Measurements from ENCODE around the gene CCN2. TPM values are rescaled to one million over a fixed set of nuclear protein-coding genes. Genes with fewer than 3 reads are reported as not detected.
"Not testable (repeated sequence)": the region's sequence is repeated elsewhere in the genome, so short reads cannot be mapped to it uniquely, and the experiment has no call there.

The CCN2 gene
- total RNA-seq, 1 donor from 2014 or later, result 683 TPM

- no peaks in the 10 kb centered on the region for H3K36me3 Mint-ChIP-seq
- H3K4me1 Mint-ChIP-seq, result no peaks in the 10 kb centered on the region
- no peaks in the 10 kb centered on the region for H3K9me3 Mint-ChIP-seq
- H3K4me3 Mint-ChIP-seq, result no peak overlapping the region
- no peak overlapping the region for H3K27ac Mint-ChIP-seq
- H3K27me3 Mint-ChIP-seq (ENCODE audit: low read depth), result peaks cover 25% of the 10 kb centered on the region
- no peak for DNase-seq (ENCODE audit: low spot score in 2 of 2, unreplicated experiment in 2 of 2)
- TF ChIP-seq, protein P1, sequence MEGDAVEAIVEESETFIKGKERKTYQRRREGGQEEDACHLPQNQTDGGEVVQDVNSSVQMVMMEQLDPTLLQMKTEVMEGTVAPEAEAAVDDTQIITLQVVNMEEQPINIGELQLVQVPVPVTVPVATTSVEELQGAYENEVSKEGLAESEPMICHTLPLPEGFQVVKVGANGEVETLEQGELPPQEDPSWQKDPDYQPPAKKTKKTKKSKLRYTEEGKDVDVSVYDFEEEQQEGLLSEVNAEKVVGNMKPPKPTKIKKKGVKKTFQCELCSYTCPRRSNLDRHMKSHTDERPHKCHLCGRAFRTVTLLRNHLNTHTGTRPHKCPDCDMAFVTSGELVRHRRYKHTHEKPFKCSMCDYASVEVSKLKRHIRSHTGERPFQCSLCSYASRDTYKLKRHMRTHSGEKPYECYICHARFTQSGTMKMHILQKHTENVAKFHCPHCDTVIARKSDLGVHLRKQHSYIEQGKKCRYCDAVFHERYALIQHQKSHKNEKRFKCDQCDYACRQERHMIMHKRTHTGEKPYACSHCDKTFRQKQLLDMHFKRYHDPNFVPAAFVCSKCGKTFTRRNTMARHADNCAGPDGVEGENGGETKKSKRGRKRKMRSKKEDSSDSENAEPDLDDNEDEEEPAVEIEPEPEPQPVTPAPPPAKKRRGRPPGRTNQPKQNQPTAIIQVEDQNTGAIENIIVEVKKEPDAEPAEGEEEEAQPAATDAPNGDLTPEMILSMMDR (IDR thresholded peaks at IDR 0.05; ENCODE audit: unreplicated experiment), result peak; percentile 4
Observed at GRCh38 chr6:131910219-131910589, 41.0 kb downstream of the CCN2 start.

- DNase-seq (ENCODE audit: low spot score in 2 of 2, unreplicated experiment in 2 of 2), result peak; percentile 48 to 84
- no peaks in the 10 kb centered on the region for H3K36me3 Mint-ChIP-seq
- no peaks in the 10 kb centered on the region for H3K4me1 Mint-ChIP-seq
- H3K4me3 Mint-ChIP-seq, result no peak overlapping the region
- peaks cover 31% of the 10 kb centered on the region for H3K27me3 Mint-ChIP-seq (ENCODE audit: low read depth)
- no peaks in the 10 kb centered on the region for H3K9me3 Mint-ChIP-seq
- no peak overlapping the region for H3K27ac Mint-ChIP-seq
- TF ChIP-seq, protein P1 (IDR thresholded peaks at IDR 0.05; ENCODE audit: unreplicated experiment), result peak; percentile 90
Observed at GRCh38 chr6:131909408-131910218, 41.6 kb downstream of the CCN2 start.

- H3K36me3 Mint-ChIP-seq; H3K27ac Mint-ChIP-seq; DNase-seq (ENCODE audit: low spot score in 2 of 2, unreplicated experiment in 2 of 2); H3K4me3 Mint-ChIP-seq; H3K4me1 Mint-ChIP-seq; H3K9me3 Mint-ChIP-seq: not testable (repeated sequence)
- peaks cover 39% of the 10 kb centered on the region for H3K27me3 Mint-ChIP-seq (ENCODE audit: low read depth)
Observed at GRCh38 chr6:131908787-131909186, 42.4 kb downstream of the CCN2 start.

DNA sequence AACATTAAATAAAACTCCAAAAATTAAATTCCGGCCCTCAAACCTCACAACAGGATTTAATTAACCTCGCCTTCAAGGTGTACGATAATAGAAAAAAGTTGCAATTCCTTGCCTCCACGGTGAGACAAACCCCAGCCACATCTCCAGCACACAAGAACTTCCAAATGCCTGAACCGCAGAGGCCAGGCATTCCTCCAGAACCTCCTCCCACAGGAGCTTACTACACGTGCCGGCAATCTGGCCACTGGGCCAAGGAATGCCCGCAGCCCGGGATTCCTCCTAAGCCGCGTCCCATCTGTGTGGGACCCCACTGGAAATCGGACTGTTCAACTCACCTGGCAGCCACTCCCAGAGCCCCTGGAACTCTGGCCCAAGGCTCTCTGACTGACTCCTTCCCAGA, 47.4 kb downstream of the CCN2 start:
- not testable (repeated sequence) for H3K36me3 Mint-ChIP-seq; H3K4me1 Mint-ChIP-seq; H3K4me3 Mint-ChIP-seq; H3K27ac Mint-ChIP-seq; DNase-seq (ENCODE audit: low spot score in 2 of 2, unreplicated experiment in 2 of 2); H3K9me3 Mint-ChIP-seq
- H3K27me3 Mint-ChIP-seq (ENCODE audit: low read depth), result peaks cover 74% of the 10 kb centered on the region

- H3K27ac Mint-ChIP-seq; H3K36me3 Mint-ChIP-seq; H3K4me3 Mint-ChIP-seq; H3K4me1 Mint-ChIP-seq; DNase-seq (ENCODE audit: low spot score in 2 of 2, unreplicated experiment in 2 of 2): not testable (repeated sequence)
- H3K27me3 Mint-ChIP-seq (ENCODE audit: low read depth), result peaks cover 64% of the 10 kb centered on the region
- H3K9me3 Mint-ChIP-seq, result peaks cover 19% of the 10 kb centered on the region
Observed at GRCh38 chr6:131901326-131901873, 49.8 kb downstream of the CCN2 start.

GRCh38 chr6:131900231-131900630, 50.9 kb downstream of the CCN2 start:
- H3K27ac Mint-ChIP-seq, result no peak overlapping the region
- no peak for DNase-seq (ENCODE audit: low spot score in 2 of 2, unreplicated experiment in 2 of 2)
- TF ChIP-seq, protein P1 (IDR thresholded peaks at IDR 0.05; ENCODE audit: unreplicated experiment), result no peak
- peaks cover 9% of the 10 kb centered on the region for H3K4me1 Mint-ChIP-seq
- no peaks in the 10 kb centered on the region for H3K36me3 Mint-ChIP-seq
- H3K9me3 Mint-ChIP-seq, result peaks cover 19% of the 10 kb centered on the region
- peaks cover 55% of the 10 kb centered on the region for H3K27me3 Mint-ChIP-seq (ENCODE audit: low read depth)
- H3K4me3 Mint-ChIP-seq, result no peak overlapping the region

- DNase-seq (ENCODE audit: low spot score in 2 of 2, unreplicated experiment in 2 of 2), result no peak
- no peak overlapping the region for H3K27ac Mint-ChIP-seq
- TF ChIP-seq, protein P1 (IDR thresholded peaks at IDR 0.05; ENCODE audit: unreplicated experiment), result no peak
- peaks cover 39% of the 10 kb centered on the region for H3K27me3 Mint-ChIP-seq (ENCODE audit: low read depth)
- H3K4me3 Mint-ChIP-seq, result no peak overlapping the region
- H3K36me3 Mint-ChIP-seq, result no peaks in the 10 kb centered on the region
- peaks cover 13% of the 10 kb centered on the region for H3K4me1 Mint-ChIP-seq
- H3K9me3 Mint-ChIP-seq, result peaks cover 19% of the 10 kb centered on the region
Observed at GRCh38 chr6:131898718-131899117, 52.5 kb downstream of the CCN2 start.
